Epithelial cell of prostate (primary cell): Measurements from ENCODE around the gene GPX1.

Experiments
- DNase-seq: peaks from one replicate; pipeline ENCODE4 v3.0.0-alpha.2; 2011; ENCODE audit warnings: low read depth, low spot score
- H3K27ac ChIP-seq: fragments of 450-650 bp; 2 replicates; pipeline ENCODE4 v1.5.1; 2017; ENCODE audit warnings: mild to moderate bottlenecking

The GPX1 gene

DNA sequence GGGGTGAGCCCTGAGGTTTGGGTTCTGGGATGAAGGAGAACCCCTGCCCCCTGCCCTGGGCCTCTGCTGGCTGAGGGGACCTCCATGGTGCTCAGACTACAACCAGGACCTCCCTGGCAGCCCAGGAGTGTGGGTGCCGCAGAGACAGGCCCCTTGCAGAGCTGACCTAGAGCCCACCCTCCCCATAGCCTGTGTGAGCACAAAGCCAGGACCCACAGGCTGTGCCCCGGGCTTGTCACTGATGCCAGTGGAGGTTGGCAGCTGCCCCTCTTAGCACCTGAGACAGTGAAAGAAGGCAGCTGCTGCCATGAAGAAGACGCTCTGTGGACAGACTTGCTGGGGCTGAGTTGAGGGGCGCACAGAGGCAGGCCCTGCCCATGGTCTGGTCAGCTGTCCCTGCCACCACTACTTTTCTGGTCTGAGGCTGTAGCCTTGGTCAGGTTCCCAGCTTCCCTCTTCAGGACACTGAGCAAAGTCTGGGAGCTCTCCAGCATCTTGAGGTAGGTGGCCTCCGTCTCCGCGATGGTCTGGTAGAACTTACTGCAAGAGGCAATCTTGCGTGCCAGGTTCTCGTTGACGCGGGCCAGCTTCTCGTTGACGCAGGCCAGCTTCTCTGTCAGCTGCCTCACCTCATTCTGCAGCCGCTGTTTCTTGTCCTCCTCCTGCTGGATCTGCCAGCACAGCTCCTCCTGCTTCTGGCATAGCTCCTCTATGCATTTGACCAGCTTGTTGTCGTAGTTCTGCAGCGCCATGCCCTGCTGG lies 41.3 kb downstream of the GPX1 start:
- no peak overlapping the region for H3K27ac ChIP-seq
- DNase-seq: no peak

DNA sequence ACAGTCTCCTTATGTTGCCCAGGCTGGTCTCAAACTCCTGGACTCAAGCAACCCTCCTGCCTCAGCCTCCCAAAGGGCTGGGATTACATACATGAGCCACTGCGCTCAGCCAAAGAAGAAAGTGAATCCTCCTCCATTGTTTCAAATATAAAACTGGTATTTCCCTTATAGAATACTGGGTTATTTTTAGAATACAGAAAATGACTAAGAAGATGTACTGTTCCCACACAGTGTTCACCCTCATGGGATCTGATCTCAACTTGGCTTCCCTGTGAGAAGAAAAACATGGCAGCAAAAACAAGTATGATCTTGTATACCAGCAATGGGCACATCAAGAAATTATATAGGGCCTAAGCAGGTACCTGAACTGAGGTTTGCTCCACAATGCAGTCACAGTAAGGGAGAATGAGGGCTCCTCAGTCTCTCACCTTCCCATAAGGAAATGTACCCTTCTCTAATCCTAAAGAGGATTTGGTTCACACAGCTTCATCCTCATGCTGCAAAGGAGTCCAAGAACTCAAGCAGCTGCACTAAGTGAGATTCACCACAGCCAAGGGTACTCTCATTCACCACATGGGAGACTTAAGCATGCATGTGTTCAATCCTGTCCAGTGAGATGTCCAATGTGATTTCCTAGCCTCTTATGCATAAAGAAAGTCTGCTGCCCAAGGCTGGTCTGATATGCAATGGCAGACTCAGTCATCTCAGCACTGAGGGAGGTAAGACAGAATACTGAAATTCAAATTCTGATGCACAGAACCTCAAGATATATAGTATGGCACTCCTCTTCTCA lies 44.1 kb downstream of the GPX1 start:
- DNase-seq: no peak
- H3K27ac ChIP-seq: no peak overlapping the region

DNA sequence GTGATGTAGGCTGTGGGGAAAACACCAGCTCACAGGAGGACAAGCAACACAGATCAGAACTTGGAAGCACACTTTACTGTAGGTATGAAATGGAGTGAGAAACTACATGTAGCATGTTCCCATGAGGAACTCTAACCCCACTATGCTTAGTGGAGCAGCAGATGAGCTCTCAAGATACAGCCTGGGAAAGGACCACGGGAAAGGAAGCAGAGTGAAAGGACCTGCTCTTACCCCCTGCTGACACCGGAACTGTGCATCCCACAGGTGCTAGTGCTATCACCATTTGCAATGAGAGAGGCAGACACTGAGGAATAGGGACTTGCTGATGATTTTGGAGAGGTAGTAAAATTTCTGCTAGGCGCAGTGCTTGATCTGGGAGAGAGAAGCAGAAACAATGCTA lies 46.9 kb downstream of the GPX1 start:
- no peak overlapping the region for H3K27ac ChIP-seq
- DNase-seq: no peak

DNA sequence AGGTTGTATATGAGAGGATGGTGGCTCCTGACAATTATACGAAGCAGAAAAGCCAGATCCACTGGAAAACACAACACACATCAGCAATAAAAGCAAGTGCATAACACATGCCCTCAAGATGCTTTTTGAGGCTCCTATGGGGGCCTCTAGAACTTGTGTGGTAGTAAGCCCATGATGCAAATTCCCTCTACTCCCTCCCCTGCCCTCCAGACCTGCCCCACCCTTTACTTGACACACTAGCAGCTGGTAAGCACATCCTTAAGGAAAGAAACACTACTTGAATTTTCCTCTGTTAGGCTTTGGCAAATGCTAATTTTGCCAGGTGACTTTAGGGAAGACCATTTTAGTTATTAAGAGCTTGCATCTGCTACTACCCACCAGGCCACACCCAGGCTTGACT lies 47.5 kb downstream of the GPX1 start:
- no peak overlapping the region for H3K27ac ChIP-seq
- no peak for DNase-seq
